Stimulated activated CD8-positive, alpha-beta memory T cell treated with anti-CD3 and anti-CD28 coated beads, Interleukin-7, amount 100 ng/mL, for 48 hours (primary cell): ENCODE results near the gene POLR2C.
A peak's percentile ranks its signal among the peaks of the same experiment; 100 is the strongest.

Experiments
- DNase-seq, 2 donors: peaks; one replicate each; pipeline ENCODE4 v3.0.0-alpha.2; 2020; ENCODE audit warnings: low read depth in 1 of 2; ENCODE audit errors: extremely low read depth in 1 of 2

Gene POLR2C

DNA sequence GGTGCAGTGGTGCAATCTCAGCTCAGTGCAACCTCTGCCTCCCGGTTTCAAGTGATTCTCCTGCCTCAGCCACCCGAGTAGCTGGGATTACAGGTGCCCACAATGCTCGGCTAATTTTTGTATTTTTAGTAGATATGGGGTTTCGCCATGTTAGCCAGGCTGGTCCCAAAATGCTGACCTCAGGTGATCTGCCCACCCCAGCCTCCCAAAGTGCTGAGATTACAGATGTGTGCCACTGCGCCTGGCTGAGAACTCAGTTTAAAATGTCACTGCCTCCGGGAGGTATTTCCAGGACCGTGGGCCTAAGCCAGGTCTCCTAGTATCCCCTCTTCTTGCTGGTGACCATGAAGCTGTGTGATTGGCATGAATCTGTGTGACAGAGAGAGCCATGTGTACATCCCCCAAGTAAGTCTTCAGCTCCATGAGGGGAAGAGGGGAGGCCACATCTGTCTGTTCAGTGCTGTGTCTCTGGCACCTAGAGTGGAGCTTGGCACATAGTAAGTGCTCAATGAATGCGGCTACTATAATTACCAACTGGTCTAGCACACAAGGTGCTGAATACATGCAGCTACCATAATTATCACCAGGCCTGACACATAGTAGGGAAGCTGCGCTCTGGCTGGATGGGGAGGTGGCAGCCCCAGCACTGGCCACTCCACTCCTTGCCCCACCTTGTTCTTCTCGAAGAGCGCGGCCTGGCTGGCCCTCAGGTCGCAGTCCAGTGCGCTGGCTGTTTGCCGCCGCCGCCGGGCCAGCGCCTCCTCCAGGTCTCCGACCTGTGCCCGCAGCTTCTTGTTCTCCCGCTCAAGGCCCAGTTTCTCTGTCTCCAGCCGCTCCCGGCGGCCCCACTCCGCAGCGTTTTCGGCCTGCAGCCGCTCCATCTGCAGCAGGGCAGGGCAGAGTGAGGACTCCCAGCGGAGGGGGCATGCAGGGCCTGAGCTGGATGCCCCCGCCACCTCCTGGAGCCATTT, 55.2 kb downstream of the POLR2C start:
- no peak for DNase-seq

DNA sequence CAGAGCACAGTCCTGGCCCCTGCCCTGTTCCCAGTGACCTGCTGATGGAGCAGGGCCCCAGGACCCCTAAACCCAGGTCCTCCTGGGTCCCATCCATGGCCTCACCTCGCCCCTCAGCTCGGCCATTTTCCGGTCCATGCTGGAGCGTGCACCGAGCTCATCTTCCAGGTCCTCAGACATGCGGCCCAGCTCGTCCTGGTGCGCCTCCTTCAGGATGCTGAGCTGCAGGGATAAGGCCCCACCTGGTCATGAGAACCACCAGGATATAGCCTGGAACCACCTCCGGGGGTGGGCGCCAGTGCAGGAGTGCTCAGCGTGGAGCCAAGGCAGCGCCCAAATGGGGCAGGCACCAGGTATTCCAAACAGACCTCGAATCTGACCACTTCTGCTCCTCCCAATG, 56.0 kb downstream of the POLR2C start:
- DNase-seq, result no peak

DNA sequence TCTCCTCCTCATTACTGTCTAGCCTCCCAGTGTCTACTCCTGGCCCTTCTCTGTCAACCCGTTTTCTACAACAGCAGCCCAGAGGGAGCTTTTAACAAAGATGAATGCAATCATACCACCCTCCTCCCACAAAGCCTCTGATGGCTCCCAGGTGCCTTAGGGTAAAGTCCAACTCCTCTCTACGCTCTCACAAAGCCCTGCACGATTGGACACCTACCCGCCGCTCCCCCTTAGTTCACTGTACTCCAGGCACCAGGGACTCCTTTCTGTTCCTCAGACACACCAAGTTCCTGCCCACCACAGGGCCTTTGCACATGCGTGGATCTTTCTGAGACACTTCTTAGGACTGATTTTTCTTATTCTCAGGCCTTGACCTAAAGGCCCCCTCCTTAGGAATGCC, 56.4 kb downstream of the POLR2C start:
- no peak for DNase-seq

GRCh38 chr16:57519796-57520360, 57.4 kb downstream of the POLR2C start:
- DNase-seq, result peak; percentile 53 to 70
